NCI-H748 (cell line): ENCODE results near the gene PRCP.
A peak's percentile ranks its signal among the peaks of the same experiment; 100 is the strongest.

ENCODE experiments used
- DNase-seq: peaks from one replicate; lab custom pipeline; 2025; ENCODE audit not compliant: unreplicated experiment; lab: John Stamatoyannopoulos, UW

The PRCP gene

DNA sequence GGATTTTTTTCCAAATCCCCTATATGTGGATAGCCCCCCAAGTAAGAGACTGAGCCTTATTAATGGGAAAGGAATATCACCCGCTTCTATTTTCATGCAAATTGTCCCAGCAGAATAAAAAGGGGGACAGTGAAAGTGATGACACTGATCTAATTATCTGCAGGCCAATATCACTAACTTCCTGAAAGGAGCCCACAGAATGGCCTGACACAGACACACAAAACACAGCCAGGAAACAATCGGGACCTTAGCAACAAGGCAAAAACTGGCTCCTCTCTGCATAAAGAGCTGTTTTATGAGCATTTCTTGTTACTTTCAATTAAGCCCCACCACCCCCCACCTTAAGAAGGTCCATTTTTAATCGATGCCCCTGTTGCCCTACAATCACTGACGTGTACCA lies 112.2 kb downstream of the PRCP start:
- DNase-seq = no peak

DNA sequence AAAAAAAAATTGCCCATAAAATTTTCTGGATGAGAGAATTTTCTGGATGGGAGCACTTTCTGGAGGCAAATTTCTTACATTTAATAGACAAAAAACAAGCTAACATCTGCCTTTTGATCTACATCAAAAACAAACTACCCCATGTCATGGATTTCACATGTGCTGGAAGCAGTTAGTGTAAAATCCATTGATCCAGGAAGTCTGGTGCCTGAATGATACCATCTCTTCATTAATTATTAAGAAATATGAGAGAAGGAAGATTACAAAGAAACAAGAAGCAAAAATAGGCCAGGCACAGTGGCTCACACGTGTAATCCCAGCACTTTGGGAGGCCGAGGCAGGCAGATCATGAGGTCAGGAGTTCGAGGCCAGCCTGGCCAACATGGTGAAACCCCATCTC lies 113.4 kb downstream of the PRCP start:
- no peak for DNase-seq

DNA sequence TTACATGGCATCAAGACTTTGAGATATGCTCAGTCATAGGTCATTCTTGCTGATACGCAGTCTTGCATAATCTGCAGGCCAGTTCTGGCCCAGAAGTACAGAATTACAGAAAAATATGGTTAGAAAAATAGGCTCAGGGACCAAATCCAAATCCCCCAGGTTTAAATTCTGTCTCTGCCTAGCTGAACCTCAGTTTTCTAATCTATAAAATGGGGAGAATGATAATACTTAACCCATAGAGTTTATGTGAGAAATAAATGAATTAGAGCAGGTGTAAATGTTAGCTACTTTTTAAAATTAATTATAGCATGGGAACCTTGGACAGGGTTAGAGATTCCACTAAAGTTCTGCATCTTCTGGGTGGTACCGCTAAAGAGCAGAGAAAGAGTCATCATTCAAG lies 114.2 kb downstream of the PRCP start:
- no peak for DNase-seq

DNA sequence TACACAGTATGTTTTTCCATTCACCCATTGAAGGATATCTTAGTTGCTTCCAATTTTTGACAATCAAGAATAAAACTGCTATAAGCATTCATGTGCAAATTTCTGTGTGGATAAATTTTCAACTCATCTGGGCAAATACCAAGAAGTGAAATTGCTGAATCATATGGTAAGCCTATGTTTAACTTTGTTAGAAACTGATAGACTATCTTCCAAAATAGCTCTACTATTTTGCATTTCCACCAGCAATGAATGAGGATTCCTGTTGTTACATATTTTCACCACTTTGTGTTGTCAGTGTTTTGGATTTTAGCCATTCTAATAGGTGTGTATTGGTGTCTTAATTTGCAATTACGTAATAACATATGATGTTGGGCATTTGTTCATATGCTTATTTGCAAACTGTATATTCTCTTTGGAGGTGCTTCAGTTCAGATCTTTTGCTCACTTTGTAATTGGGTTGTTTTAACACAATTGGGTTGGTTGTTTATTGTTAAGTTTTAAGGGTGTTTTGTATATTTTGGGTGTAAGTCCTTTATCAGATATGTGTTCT lies 117.3 kb downstream of the PRCP start:
- no peak for DNase-seq

DNA sequence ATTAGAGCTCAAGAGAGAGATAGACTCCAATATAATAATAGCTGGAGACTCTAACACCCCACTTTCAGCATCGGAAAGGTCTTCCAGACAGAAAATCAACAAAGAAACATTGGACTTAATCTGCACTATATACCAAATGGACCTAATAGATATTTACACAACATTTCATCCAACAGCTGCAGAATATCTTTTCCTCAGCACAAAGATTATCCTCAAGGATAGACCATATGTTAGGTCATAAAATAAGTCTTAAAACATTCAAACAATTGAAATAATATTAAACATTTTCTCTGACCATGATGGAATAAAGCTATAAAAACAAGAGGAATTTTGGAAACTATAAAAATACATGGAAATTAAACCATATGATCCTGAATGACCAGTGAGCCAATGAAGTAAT lies 121.5 kb downstream of the PRCP start:
- no peak for DNase-seq

DNA sequence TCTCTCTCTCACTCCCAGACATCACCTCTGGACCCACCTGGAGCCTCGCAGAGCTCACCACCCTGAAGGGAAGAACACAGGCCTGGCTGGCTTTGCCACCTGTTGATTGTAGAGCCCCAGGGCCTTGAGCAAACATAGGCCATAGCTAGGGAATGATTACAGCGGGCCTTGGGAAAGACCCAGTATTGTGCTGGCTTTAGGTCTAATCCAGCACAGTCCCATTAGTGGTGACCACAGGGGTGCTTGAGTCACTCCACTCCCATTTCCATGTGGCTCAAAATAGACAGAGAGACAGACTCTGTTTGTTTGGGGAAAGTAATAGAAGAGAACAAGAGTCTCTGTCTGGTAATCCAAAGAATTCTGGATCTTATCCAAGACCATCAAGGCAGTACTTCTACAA lies 123.9 kb downstream of the PRCP start:
- DNase-seq = no peak

- DNase-seq = peak; percentile 28
Observed at GRCh38 chr11:82775736-82776346, 124.4 kb downstream of the PRCP start.

DNA sequence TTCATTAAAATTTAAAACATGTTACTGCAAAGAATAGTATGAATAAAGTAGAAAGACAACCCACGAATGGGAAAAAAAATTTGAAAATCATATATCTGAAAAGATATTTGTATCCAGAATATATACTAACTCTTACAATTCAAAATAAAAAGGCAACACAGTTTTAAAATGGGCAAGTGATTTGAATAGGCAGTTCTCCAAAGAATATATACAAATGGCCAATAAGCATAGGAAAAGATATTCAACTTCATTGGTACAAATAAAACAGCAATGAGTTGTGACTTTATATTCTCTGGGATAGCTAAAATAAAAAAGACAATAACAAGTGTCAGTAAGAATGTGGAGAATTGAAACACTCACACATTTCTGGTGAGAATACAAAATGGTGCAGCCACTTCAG lies 125.0 kb downstream of the PRCP start:
- no peak for DNase-seq
